GM12872 (cell line): ENCODE measurements around the gene LCE1C.

Experiments
- CTCF ChIP-seq: IDR thresholded peaks from 3 replicates; pipeline ENCODE4 v1.5.1; 2011; ENCODE audit warnings: low read depth, mild to moderate bottlenecking, low read length, moderate library complexity; ENCODE audit not compliant: insufficient read depth

LCE1C gene

GRCh38 chr1:152760551-152761190 lies 45.8 kb downstream of the LCE1C start:
- no peak for TF ChIP-seq CTCF

GRCh38 chr1:152759453-152760173 lies 46.8 kb downstream of the LCE1C start:
- TF ChIP-seq CTCF: no peak

GRCh38 chr1:152758636-152759035 lies 47.8 kb downstream of the LCE1C start:
- no peak for TF ChIP-seq CTCF

DNA sequence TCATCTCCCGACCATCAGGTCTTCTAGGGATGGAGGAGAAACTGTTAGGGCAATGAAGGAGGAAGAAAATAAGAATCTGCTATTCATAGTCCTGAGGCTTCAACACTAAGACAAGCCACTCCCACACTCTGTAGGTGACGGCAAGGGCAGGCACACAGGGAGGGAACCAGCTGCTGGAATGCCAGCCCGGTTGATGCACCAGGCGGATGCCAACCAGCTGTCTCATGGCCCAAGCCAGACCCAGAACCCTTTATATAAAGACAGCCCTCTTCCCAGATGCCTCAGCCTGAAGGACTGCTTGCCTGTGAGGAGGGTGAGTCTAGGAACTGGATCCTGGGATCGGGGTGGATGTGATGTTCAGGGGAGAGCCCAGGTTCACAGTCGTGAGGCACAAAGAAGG lies 48.7 kb downstream of the LCE1C start, which contains the start of gene KPRP:
Gene KPRP, plus strand, starts transcription at position 279 of the 400 bp plus-strand sequence. CDS start 1,564 bp downstream, outside the sequence.
- TF ChIP-seq CTCF: no peak

- no peak for TF ChIP-seq CTCF
These were observed 49.6 kb downstream of the LCE1C start for GRCh38 chr1:152756872-152757271.
